ENCODE data around the gene ADGRL1. TPM values are rescaled to one million over a fixed set of nuclear protein-coding genes. Genes with fewer than 3 reads are reported as not detected.
"Not testable (repeated sequence)": the region's sequence is repeated elsewhere in the genome, so short reads cannot be mapped to it uniquely, and the experiment has no call there.

Gene ADGRL1
- total RNA-seq, 1 donor from 2014 or later: 12.0 TPM

DNA sequence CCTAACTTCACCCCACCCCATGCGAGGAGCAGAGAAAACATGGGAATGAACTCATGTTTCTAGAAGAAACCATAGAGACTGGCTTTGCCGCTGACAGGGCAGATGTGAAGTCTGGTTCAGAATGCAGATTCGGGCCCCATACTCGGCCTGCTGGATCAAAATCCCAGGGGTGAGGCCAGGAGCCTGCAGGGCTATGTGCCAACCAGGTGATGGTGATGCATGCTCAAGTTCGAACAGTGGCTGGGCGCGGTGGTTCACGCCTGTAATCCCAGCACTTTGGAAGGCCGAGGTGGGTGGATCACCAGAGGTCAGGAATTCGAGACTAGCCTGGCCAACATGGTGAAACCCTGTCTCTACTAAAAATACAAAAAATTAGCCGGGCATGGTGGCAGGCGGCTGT, 24.8 kb downstream of the ADGRL1 start:
- H3K4me1 ChIP-seq (ENCODE audit: control insufficient read depth in 3 of 3, insufficient read depth in 3 of 3, low read length in 3 of 3); H3K27me3 ChIP-seq (ENCODE audit: control insufficient read depth in 3 of 3, insufficient read depth in 3 of 3, low read length in 3 of 3); H3K27ac ChIP-seq (ENCODE audit: low read depth, low read length); H3K9ac ChIP-seq (ENCODE audit: low read depth in 1 of 3, low read length in 3 of 3); H3K4me3 ChIP-seq (ENCODE audit: low read length in 3 of 3); H3K9me3 ChIP-seq (ENCODE audit: control insufficient read depth in 3 of 3, low read length in 3 of 3); H3K36me3 ChIP-seq (ENCODE audit: control insufficient read depth in 3 of 3, insufficient read depth in 3 of 3, low read length in 3 of 3): not testable (repeated sequence)

DNA sequence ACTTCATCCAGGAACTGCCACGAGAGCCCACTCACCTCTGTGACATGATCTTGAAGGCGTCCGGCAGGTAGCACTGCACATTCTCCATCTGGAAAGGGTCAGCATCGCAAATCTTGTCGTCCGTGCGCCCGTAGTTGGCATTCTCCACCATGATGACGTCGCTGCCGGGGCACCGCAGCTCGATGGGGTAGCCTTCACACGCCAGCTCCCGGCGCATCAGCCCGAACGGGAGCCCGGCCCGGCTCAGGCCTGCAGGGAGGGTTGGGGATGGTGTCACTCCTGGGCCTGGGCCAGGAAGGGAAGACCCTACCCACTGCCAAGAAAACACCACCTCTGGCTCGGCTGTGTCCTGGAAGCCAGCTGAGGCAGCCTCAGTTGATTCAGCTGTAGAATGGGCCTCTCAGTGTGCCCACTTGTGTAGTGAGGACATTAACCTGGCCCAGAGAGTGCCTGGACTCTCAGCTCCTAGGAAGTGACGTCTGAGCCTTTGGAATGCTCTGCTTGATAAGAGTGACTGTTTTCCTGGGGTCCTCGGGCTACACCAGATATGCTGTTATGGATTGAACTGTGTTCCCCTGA, 28.4 kb downstream of the ADGRL1 start:
- Histone ChIP-seq H3K9ac (ENCODE audit: low read depth in 1 of 3, low read length in 3 of 3) (no peak overlapping the region), H3K4me1 (ENCODE audit: control insufficient read depth in 3 of 3, insufficient read depth in 3 of 3, low read length in 3 of 3) (no peaks in the 10 kb centered on the region), H3K27ac (ENCODE audit: low read depth, low read length) (no peak overlapping the region), H3K4me3 (ENCODE audit: low read length in 3 of 3) (no peak overlapping the region), H3K27me3 (ENCODE audit: control insufficient read depth in 3 of 3, insufficient read depth in 3 of 3, low read length in 3 of 3) (no peaks in the 10 kb centered on the region), H3K36me3 (ENCODE audit: control insufficient read depth in 3 of 3, insufficient read depth in 3 of 3, low read length in 3 of 3) (no peaks in the 10 kb centered on the region), H3K9me3 (ENCODE audit: control insufficient read depth in 3 of 3, low read length in 3 of 3) (no peaks in the 10 kb centered on the region)

DNA sequence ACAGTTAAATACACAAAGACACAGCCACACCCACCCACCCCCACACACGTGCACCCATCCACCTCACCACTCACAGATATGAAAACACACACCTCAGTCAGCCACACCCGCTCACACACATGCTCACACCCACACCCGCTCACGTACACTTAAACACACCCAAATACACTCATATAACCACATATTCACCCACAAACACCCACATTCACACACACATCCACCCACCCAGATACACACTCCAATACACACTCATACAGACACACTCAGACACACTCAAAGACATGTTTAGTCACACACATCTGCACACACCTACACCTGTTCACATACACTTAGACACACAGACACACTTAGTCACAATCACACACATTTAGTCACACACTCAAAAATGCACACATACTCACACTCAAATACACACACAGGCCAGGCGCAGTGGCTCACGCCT, 30.6 kb downstream of the ADGRL1 start:
- Histone ChIP-seq H3K9ac (ENCODE audit: low read depth in 1 of 3, low read length in 3 of 3) (no peak overlapping the region), H3K4me1 (ENCODE audit: control insufficient read depth in 3 of 3, insufficient read depth in 3 of 3, low read length in 3 of 3) (no peaks in the 10 kb centered on the region), H3K4me3 (ENCODE audit: low read length in 3 of 3) (no peak overlapping the region), H3K27ac (ENCODE audit: low read depth, low read length) (no peak overlapping the region), H3K9me3 (ENCODE audit: control insufficient read depth in 3 of 3, low read length in 3 of 3) (no peaks in the 10 kb centered on the region), H3K36me3 (ENCODE audit: control insufficient read depth in 3 of 3, insufficient read depth in 3 of 3, low read length in 3 of 3) (peaks cover 0 to 5% (median 4%) of the 10 kb centered on the region in 3 donors), H3K27me3 (ENCODE audit: control insufficient read depth in 3 of 3, insufficient read depth in 3 of 3, low read length in 3 of 3) (no peaks in the 10 kb centered on the region)

DNA sequence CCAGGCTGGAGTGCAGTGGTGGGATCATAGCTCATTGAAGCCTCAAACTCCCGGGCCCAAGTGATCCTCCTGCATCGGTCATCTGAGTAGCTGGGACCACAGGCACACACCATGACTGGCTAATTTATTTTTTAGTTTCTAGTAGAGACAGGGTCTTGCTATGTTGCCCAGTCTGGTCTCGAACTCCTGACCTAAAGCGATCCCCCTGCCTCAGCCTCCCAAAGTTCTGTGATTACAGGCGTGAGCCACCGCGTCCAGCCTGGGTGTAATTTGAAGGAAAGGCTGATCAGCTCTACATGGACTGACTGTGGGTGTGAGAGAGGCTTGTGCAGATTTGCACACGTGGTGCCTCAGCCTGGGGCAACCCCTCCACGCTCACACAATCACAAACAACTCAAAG, 31.1 kb downstream of the ADGRL1 start:
- Histone ChIP-seq H3K4me1 (ENCODE audit: control insufficient read depth in 3 of 3, insufficient read depth in 3 of 3, low read length in 3 of 3) (no peaks in the 10 kb centered on the region), H3K36me3 (ENCODE audit: control insufficient read depth in 3 of 3, insufficient read depth in 3 of 3, low read length in 3 of 3) (peaks cover 0 to 10% (median 4%) of the 10 kb centered on the region in 3 donors)

DNA sequence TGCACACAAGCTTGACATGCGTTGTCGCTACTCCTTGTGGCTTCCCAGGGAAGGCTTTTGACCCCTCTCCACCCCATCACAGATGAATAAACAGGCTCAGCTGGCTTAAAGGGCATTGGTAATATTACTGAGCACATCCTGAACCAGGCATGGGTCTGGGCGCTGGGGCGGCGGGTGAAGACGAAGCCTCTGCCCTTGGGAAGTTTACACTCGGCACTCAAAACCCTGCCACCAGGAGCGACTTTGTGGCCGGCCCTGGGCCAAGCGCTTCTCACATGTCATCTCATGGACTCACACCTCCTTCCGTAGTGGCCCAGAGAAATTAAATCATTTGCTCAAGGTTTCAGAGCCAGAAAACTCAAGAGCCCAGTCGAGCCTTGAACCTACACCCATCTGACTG, 37.0 kb downstream of the ADGRL1 start:
- no peak overlapping the region for H3K4me3 ChIP-seq (ENCODE audit: low read length in 3 of 3)
- peaks cover 0 to 3% (median 0%) of the 10 kb centered on the region in 3 donors for H3K4me1 ChIP-seq (ENCODE audit: control insufficient read depth in 3 of 3, insufficient read depth in 3 of 3, low read length in 3 of 3)
- no peaks in the 10 kb centered on the region for H3K9me3 ChIP-seq (ENCODE audit: control insufficient read depth in 3 of 3, low read length in 3 of 3)
- no peak overlapping the region for H3K9ac ChIP-seq (ENCODE audit: low read depth in 1 of 3, low read length in 3 of 3)
- H3K36me3 ChIP-seq (ENCODE audit: control insufficient read depth in 3 of 3, insufficient read depth in 3 of 3, low read length in 3 of 3): peaks cover 0 to 10% (median 4%) of the 10 kb centered on the region in 3 donors
- H3K27me3 ChIP-seq (ENCODE audit: control insufficient read depth in 3 of 3, insufficient read depth in 3 of 3, low read length in 3 of 3): peaks cover 0 to 12% (median 5%) of the 10 kb centered on the region in 3 donors
- H3K27ac ChIP-seq (ENCODE audit: low read depth, low read length): no peak overlapping the region

More for the DNA sequence above, 31.1 kb downstream of the ADGRL1 start:
- no peak overlapping the region for H3K9ac ChIP-seq (ENCODE audit: low read depth in 1 of 3, low read length in 3 of 3)
- H3K9me3 ChIP-seq (ENCODE audit: control insufficient read depth in 3 of 3, low read length in 3 of 3): no peaks in the 10 kb centered on the region
- H3K27me3 ChIP-seq (ENCODE audit: control insufficient read depth in 3 of 3, insufficient read depth in 3 of 3, low read length in 3 of 3): no peaks in the 10 kb centered on the region
- H3K27ac ChIP-seq (ENCODE audit: low read depth, low read length): no peak overlapping the region
- no peak overlapping the region for H3K4me3 ChIP-seq (ENCODE audit: low read length in 3 of 3)

DNA sequence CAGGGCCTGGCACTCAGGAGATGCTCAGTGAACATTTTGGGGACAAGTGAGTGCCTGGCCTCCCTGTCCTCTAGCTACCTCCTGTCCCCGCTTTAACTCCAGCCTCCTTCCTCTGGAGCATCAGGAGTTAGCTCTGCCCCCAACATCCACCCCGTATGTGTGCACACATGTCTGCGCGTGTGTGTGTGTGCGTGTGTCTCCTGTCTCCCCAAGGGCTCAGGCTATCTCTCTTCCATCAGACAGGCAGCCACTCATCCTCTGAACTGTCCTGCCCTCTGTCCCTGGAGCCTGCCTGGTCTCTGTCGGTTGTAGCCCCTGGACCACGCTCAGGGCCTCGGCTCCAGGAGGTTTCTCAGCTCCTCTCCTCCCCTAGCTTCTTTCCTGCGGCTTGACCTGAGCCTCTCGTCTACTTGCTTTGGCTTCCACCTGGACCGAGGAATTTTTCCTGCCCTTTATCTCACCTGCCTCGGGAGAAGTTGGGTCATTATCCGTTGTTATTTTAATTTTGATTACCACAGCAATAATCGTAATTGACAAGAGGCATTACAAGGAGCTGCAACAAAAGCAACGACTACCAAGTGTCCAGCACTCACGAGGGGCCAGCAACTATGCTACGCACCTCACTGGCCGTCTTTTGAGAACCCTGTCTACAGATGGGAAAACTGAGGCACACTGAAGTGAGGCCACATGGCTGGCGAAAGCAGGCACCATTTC, 37.6 kb downstream of the ADGRL1 start:
- Histone ChIP-seq H3K4me3 (ENCODE audit: low read length in 3 of 3) (no peak overlapping the region), H3K4me1 (ENCODE audit: control insufficient read depth in 3 of 3, insufficient read depth in 3 of 3, low read length in 3 of 3) (peaks cover 0 to 3% (median 0%) of the 10 kb centered on the region in 3 donors), H3K36me3 (ENCODE audit: control insufficient read depth in 3 of 3, insufficient read depth in 3 of 3, low read length in 3 of 3) (peaks cover 0 to 10% (median 4%) of the 10 kb centered on the region in 3 donors), H3K27me3 (ENCODE audit: control insufficient read depth in 3 of 3, insufficient read depth in 3 of 3, low read length in 3 of 3) (peaks cover 0 to 15% (median 8%) of the 10 kb centered on the region in 3 donors), H3K9ac (ENCODE audit: low read depth in 1 of 3, low read length in 3 of 3) (no peak overlapping the region), H3K9me3 (ENCODE audit: control insufficient read depth in 3 of 3, low read length in 3 of 3) (no peaks in the 10 kb centered on the region), H3K27ac (ENCODE audit: low read depth, low read length) (no peak overlapping the region)

DNA sequence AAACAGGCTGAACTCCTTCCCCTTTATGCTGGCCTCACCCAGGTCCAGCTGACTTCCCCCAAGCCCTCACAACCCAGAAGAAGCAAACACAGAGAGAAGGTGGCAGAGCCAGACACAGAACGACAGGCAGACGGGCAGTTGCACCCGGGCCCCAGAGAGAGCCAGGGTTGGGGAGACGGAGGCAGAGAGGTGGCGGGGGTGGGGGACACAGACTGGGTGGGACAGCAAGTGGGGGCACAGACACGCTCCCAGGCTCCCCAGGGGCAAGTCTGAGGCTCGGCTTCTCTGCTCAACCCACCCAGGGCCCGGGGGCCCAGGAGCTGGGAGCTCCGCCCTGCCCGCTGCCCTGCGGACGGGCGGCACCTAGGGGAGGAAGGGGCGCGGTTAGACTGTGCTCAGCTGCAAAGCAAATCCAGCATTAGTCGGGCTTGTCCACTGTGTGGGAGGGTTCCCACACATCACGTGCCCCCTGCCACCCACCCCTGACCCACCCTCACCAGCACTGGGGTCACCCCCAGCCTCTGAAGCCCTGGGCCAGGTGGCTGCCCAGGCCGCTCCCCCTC, 38.3 kb downstream of the ADGRL1 start:
- peaks cover 0 to 10% (median 6%) of the 10 kb centered on the region in 3 donors for H3K36me3 ChIP-seq (ENCODE audit: control insufficient read depth in 3 of 3, insufficient read depth in 3 of 3, low read length in 3 of 3)
- H3K27ac ChIP-seq (ENCODE audit: low read depth, low read length): no peak overlapping the region
- H3K27me3 ChIP-seq (ENCODE audit: control insufficient read depth in 3 of 3, insufficient read depth in 3 of 3, low read length in 3 of 3): peaks cover 0 to 17% (median 13%) of the 10 kb centered on the region in 3 donors
- H3K9ac ChIP-seq (ENCODE audit: low read depth in 1 of 3, low read length in 3 of 3): no peak overlapping the region
- peaks cover 0 to 3% (median 0%) of the 10 kb centered on the region in 3 donors for H3K4me1 ChIP-seq (ENCODE audit: control insufficient read depth in 3 of 3, insufficient read depth in 3 of 3, low read length in 3 of 3)
- no peak overlapping the region for H3K4me3 ChIP-seq (ENCODE audit: low read length in 3 of 3)
- no peaks in the 10 kb centered on the region for H3K9me3 ChIP-seq (ENCODE audit: control insufficient read depth in 3 of 3, low read length in 3 of 3)

DNA sequence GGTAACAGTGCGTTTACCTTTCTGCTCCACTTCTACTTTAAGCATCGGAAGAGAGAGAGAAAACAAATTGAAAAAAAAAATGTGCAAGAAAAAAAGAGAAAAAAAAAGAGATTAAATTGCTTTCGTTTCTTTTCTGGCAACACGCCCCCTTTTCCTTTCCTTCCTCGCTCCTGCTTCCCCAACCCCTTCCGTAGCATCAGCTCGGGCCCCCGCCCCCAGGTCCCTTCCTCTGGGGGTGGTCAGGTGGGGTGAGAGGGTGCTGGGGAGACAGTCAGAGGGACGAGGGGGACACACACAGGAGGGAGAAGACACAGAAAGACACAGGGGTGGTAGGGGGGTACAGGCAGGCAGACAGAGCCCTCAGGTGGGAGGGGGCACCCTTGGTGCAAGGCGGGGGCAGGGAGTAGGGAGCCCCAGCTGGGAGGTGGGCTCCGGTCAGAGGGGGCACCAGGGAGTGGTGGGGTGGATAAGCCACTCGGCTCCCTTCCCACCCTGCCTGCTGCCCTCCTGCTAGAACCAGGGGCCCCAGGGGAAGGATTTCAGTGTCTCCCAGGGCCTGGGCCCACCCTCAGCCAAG, 38.9 kb downstream of the ADGRL1 start:
- Histone ChIP-seq H3K9ac (ENCODE audit: low read depth in 1 of 3, low read length in 3 of 3) (no peak overlapping the region), H3K9me3 (ENCODE audit: control insufficient read depth in 3 of 3, low read length in 3 of 3) (no peaks in the 10 kb centered on the region), H3K27me3 (ENCODE audit: control insufficient read depth in 3 of 3, insufficient read depth in 3 of 3, low read length in 3 of 3) (peaks cover 0 to 17% (median 13%) of the 10 kb centered on the region in 3 donors), H3K27ac (ENCODE audit: low read depth, low read length) (no peak overlapping the region), H3K4me3 (ENCODE audit: low read length in 3 of 3) (no peak overlapping the region), H3K36me3 (ENCODE audit: control insufficient read depth in 3 of 3, insufficient read depth in 3 of 3, low read length in 3 of 3) (peaks cover 0 to 10% (median 8%) of the 10 kb centered on the region in 3 donors), H3K4me1 (ENCODE audit: control insufficient read depth in 3 of 3, insufficient read depth in 3 of 3, low read length in 3 of 3) (peaks cover 0 to 3% (median 0%) of the 10 kb centered on the region in 3 donors)

DNA sequence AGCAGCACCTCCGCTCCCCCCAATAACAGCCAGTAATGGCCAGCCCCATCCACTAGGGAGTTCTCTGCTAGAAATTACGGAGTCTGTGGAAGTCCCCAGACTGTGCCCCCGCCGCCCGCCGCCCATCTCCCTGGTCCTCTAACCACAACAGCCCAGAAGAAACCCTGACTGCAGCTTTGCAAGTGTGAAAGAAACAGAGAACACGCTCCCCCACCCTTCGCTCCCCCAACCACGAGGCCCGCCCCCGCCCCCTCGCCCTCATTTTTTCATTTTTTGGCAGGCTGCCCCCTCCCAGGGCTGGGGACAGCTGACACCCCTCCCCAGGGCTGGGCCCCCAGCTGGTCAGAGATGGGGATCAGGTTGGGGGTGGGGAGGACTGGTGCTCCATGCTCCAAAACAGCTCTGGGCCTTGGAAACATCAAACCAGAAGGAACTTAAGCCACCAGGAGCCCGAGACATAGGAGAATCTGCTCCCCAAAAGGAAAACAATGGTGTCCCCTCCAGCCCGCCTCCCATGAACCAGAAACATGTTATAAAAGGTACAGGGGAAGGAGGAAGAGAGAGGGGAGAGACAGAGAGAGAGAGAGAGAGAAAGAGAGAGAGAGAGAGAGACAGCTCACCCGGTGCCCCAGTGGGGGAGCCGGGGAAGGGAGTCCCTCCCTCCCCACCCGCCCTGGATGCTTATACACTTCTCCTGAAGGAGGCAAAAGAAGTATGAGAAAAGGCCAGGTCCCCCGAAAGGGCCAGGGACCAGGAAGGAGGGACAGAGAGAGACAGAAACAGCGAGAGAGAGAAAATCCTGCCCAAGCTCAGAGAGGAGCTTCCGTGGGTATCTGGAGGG, 39.8 kb downstream of the ADGRL1 start:
- Histone ChIP-seq H3K4me3 (ENCODE audit: low read length in 3 of 3) (no peak overlapping the region), H3K27me3 (ENCODE audit: control insufficient read depth in 3 of 3, insufficient read depth in 3 of 3, low read length in 3 of 3) (peaks cover 4 to 21% (median 13%) of the 10 kb centered on the region in 3 donors), H3K9ac (ENCODE audit: low read depth in 1 of 3, low read length in 3 of 3) (no peak overlapping the region), H3K36me3 (ENCODE audit: control insufficient read depth in 3 of 3, insufficient read depth in 3 of 3, low read length in 3 of 3) (peaks cover 0 to 7% (median 6%) of the 10 kb centered on the region in 3 donors), H3K9me3 (ENCODE audit: control insufficient read depth in 3 of 3, low read length in 3 of 3) (no peaks in the 10 kb centered on the region), H3K4me1 (ENCODE audit: control insufficient read depth in 3 of 3, insufficient read depth in 3 of 3, low read length in 3 of 3) (peaks cover 0 to 3% (median 0%) of the 10 kb centered on the region in 3 donors), H3K27ac (ENCODE audit: low read depth, low read length) (no peak overlapping the region)
